Peyer's patch (tissue), 4 donors: ENCODE results near the gene ASTE1. TPM values are rescaled to one million over a fixed set of nuclear protein-coding genes. Genes with fewer than 3 reads are reported as not detected.
"Not testable (repeated sequence)": the region's sequence is repeated elsewhere in the genome, so short reads cannot be mapped to it uniquely, and the experiment has no call there.

Source experiments
- DNase-seq, 3 donors: peaks; one replicate each; pipeline ENCODE4 v3.0.0-alpha.2; 2017 to 2019
- H3K27ac ChIP-seq, 4 donors: fragments of 200-600 bp; sonication (generic); one replicate each; pipeline ENCODE4 v1.5.1; 2016 to 2019
- H3K27me3 ChIP-seq, 2 donors: fragments of 200-600 bp; sonication (generic); one replicate each; pipeline ENCODE4 v1.5.1; 2019
- H3K36me3 ChIP-seq, 3 donors: fragments of 200-600 bp; sonication (generic); one replicate each; pipeline ENCODE4 v1.5.1; 2016 to 2019
- H3K4me1 ChIP-seq, 4 donors: fragments of 200-600 bp; sonication (generic); one replicate each; pipeline ENCODE4 v1.5.1; 2016 to 2019
- H3K4me3 ChIP-seq, 4 donors: fragments of 200-600 bp; sonication (generic); 1 replicate in 3 of 4; 2 replicates in 1 of 4; pipeline ENCODE4 v1.5.1; 2016 to 2019; ENCODE audit warnings: mild to moderate bottlenecking in 1 of 4
- H3K9me3 ChIP-seq, 4 donors: fragments of 200-600 bp; sonication (generic); one replicate each; pipeline ENCODE4 v1.5.1; 2016 to 2019; ENCODE audit warnings: mild to moderate bottlenecking in 1 of 4
- POLR2A ChIP-seq, 2 donors: fragments of 450-650 bp; IDR thresholded peaks; one replicate each; pipeline ENCODE4 v1.5.1; 2017; ENCODE audit warnings: antibody characterized with exemption in 2 of 2, mild to moderate bottlenecking in 2 of 2, moderate library complexity in 2 of 2
- total RNA-seq, 4 donors: library from RNA; depleted of rRNA; stranded (reverse); fragments of >200 nt; gene quantifications; one replicate each; pipeline ENCODE4 v1.1.0, GENCODE V29; 2016
- TF ChIP-seq, protein P1 (sequence below), 6 experiments: fragments of 450-650 bp in 4 of 6; fragments of 200-600 bp in 2 of 6; sonication (generic) in 1 of 6; IDR thresholded peaks; one replicate each; pipeline ENCODE4 v1.5.1; 2017 to 2019; ENCODE audit warnings: antibody characterized with exemption in 6 of 6, mild to moderate bottlenecking in 3 of 6, moderate library complexity in 1 of 6

ASTE1 gene
- total RNA-seq, 4 donors from 2014 or later: 7.4 to 34.1 (median 18.0) TPM

DNA sequence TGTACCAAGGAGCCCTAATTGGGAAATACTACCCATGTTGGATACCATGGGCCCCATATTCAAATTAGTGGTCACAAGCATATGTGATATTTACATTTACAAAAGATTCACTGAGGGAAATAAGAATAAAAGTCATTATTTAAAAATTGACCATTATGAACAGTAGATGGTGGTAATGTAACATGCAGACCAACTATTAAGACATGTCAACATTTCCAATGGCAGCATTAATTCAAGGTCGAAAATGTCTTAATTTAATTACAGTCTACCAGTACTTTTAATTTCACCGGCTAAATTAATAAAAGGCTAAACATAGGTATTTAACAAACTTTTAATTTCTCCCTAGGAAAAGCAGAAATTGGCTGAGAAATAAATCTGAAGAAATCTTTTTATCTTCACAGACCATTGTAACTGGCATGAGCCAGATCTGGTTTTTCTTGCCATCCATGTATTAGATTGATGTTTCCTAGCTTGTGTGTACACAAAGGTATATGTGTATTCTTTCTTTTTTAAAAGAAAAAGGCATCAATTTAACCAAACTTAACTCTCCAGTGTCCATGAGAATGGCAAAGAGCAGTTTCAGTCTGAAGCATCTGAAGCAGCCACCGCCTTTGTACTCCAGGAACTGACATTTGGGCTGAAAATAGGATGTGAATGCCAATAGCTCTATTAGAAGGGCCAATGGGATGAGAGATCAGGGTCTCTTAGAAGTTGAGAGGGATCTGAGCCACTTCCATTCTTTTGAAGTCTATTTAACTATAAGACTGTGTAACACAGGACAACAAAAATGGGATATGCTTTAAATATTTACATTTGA, 26.6 kb upstream of the ASTE1 start:
- no peak overlapping the region for H3K27ac ChIP-seq
- no peak for TF ChIP-seq POLR2A (IDR thresholded peaks at IDR 0.05)
- TF ChIP-seq, protein P1, sequence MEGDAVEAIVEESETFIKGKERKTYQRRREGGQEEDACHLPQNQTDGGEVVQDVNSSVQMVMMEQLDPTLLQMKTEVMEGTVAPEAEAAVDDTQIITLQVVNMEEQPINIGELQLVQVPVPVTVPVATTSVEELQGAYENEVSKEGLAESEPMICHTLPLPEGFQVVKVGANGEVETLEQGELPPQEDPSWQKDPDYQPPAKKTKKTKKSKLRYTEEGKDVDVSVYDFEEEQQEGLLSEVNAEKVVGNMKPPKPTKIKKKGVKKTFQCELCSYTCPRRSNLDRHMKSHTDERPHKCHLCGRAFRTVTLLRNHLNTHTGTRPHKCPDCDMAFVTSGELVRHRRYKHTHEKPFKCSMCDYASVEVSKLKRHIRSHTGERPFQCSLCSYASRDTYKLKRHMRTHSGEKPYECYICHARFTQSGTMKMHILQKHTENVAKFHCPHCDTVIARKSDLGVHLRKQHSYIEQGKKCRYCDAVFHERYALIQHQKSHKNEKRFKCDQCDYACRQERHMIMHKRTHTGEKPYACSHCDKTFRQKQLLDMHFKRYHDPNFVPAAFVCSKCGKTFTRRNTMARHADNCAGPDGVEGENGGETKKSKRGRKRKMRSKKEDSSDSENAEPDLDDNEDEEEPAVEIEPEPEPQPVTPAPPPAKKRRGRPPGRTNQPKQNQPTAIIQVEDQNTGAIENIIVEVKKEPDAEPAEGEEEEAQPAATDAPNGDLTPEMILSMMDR (IDR thresholded peaks at IDR 0.05): peak in 2 of 6 experiments; percentile 16
- no peak for DNase-seq
- no peaks in the 10 kb centered on the region for H3K9me3 ChIP-seq
- no peaks in the 10 kb centered on the region for H3K36me3 ChIP-seq
- no peaks in the 10 kb centered on the region for H3K4me1 ChIP-seq
- H3K27me3 ChIP-seq: no peaks in the 10 kb centered on the region
- no peak overlapping the region for H3K4me3 ChIP-seq

DNA sequence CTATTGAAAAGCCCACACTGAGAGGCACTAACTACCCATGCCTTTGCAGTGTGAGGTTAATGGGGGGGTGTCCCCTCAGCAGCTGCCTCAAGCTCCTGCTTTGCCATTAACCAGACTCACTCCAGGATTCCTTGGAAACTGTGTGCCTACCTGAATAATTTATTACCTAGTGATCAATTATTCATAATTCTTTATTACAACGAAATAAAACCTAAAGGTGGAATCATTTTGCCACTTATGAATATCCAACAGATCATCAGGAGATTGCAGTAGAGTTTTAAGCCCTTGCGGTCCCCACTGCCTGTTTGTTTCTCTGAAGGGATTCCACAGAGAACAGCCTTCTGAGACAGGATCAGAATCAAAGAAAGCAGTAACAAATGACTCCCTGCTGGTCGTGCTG, 23.4 kb upstream of the ASTE1 start:
- H3K4me3 ChIP-seq: no peak overlapping the region
- no peak for DNase-seq
- TF ChIP-seq, protein P1 (IDR thresholded peaks at IDR 0.05): no peak
- TF ChIP-seq POLR2A (IDR thresholded peaks at IDR 0.05): no peak
- no peaks in the 10 kb centered on the region for H3K27me3 ChIP-seq
- no peaks in the 10 kb centered on the region for H3K9me3 ChIP-seq
- H3K36me3 ChIP-seq: no peaks in the 10 kb centered on the region
- H3K4me1 ChIP-seq: no peaks in the 10 kb centered on the region
- no peak overlapping the region for H3K27ac ChIP-seq

- Histone ChIP-seq H3K27me3 (no peaks in the 10 kb centered on the region), H3K4me3 (no peak overlapping the region), H3K27ac (no peak overlapping the region), H3K9me3 (no peaks in the 10 kb centered on the region), H3K4me1 (no peaks in the 10 kb centered on the region), H3K36me3 (no peaks in the 10 kb centered on the region)
- no peak for DNase-seq
- TF ChIP-seq POLR2A (IDR thresholded peaks at IDR 0.05): no peak
- TF ChIP-seq, protein P1 (IDR thresholded peaks at IDR 0.05): no peak
These were observed 21.4 kb upstream of the ASTE1 start for GRCh38 chr3:131048030-131048429.

DNA sequence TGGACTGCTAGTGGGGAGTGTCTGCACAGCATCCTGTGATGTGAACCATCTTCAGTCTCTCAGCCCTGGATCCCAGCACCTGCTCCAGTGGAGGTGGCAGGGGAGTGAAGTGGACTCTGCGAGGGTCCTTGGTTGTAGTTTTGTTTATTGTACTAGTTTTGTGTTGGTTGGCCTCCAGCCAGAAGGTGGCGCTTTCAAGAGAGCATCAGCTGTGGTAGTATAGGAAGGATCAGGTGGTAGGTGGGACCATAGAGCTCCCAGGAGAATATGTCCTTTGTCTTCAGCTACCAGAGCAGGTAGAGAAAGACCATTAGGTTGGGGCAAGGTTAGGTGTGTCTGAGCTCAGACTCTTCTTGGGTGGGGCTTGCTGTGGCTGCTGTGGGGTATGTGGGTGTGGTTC, 21.0 kb upstream of the ASTE1 start:
- no peak overlapping the region for H3K4me3 ChIP-seq
- H3K36me3 ChIP-seq: no peaks in the 10 kb centered on the region
- H3K27me3 ChIP-seq: no peaks in the 10 kb centered on the region
- no peak overlapping the region for H3K27ac ChIP-seq
- no peaks in the 10 kb centered on the region for H3K9me3 ChIP-seq
- TF ChIP-seq, protein P1 (IDR thresholded peaks at IDR 0.05): no peak
- no peak for TF ChIP-seq POLR2A (IDR thresholded peaks at IDR 0.05)
- no peak for DNase-seq
- H3K4me1 ChIP-seq: no peaks in the 10 kb centered on the region

GRCh38 chr3:131042271-131042985, 15.8 kb upstream of the ASTE1 start:
- DNase-seq: peak in 1 of 3 donors; percentile 56
- not testable (repeated sequence) for H3K4me3 ChIP-seq

GRCh38 chr3:131038326-131038725, 11.7 kb upstream of the ASTE1 start:
- Histone ChIP-seq H3K4me3 (no peak overlapping the region), H3K9me3 (no peaks in the 10 kb centered on the region), H3K27ac (no peak overlapping the region), H3K36me3 (no peaks in the 10 kb centered on the region), H3K4me1 (no peaks in the 10 kb centered on the region), H3K27me3 (no peaks in the 10 kb centered on the region)
- no peak for DNase-seq
- TF ChIP-seq POLR2A (IDR thresholded peaks at IDR 0.05): no peak
- TF ChIP-seq, protein P1 (IDR thresholded peaks at IDR 0.05): no peak

More at GRCh38 chr3:131042271-131042985, 15.8 kb upstream of the ASTE1 start:
- H3K4me1 ChIP-seq, H3K9me3 ChIP-seq, H3K36me3 ChIP-seq, H3K27me3 ChIP-seq, H3K27ac ChIP-seq: not testable (repeated sequence)
